ENCODE measurements around the gene FAM83C.
"Not testable (repeated sequence)": the region's sequence is repeated elsewhere in the genome, so short reads cannot be mapped to it uniquely, and the experiment has no call there.

FAM83C gene

DNA sequence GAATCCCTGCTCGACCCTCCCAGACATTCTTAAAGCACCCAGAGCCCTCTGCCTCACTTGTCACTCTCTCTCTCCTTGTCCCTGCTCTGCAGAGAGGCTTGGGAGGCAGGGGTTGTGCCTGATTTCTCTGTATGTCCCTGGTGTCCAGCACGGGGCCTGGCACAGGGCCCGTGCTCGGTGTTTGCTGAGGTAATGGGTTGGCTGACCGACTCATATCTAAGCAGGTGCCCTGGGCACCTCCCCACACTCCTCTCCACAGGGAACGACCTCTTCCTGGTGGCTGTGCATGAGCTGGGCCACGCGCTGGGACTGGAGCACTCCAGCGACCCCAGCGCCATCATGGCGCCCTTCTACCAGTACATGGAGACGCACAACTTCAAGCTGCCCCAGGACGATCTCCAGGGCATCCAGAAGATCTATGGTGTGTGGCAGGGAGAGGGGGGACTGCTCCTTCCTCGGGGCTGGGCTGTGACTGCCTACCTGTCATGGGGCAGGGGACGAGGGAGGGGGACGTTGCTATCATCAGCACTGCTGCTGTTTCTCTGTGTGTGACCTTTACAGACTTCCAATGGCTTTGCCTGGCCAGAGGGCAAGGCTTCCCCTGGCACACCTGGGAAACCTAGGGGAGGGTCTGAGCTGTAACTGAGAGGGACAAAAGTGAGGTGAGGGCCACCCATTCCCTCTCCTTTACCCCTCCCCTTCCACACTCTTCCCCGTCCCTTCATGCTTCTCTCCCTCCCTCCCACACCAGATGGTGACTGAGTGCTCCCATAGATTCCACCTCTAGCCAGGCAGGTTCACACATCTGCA, 28.5 kb downstream of the FAM83C start:
- no peak for DNase-seq (ENCODE audit: low read depth)

GRCh38 chr20:35262731-35263531, 29.3 kb downstream of the FAM83C start:
- DNase-seq (ENCODE audit: low read depth): not testable (repeated sequence)

- not testable (repeated sequence) for DNase-seq (ENCODE audit: low read depth)
Measured at GRCh38 chr20:35262321-35262720, 29.9 kb downstream of the FAM83C start.

- DNase-seq (ENCODE audit: low read depth): no peak
Measured at GRCh38 chr20:35260426-35260825, 31.8 kb downstream of the FAM83C start.

DNA sequence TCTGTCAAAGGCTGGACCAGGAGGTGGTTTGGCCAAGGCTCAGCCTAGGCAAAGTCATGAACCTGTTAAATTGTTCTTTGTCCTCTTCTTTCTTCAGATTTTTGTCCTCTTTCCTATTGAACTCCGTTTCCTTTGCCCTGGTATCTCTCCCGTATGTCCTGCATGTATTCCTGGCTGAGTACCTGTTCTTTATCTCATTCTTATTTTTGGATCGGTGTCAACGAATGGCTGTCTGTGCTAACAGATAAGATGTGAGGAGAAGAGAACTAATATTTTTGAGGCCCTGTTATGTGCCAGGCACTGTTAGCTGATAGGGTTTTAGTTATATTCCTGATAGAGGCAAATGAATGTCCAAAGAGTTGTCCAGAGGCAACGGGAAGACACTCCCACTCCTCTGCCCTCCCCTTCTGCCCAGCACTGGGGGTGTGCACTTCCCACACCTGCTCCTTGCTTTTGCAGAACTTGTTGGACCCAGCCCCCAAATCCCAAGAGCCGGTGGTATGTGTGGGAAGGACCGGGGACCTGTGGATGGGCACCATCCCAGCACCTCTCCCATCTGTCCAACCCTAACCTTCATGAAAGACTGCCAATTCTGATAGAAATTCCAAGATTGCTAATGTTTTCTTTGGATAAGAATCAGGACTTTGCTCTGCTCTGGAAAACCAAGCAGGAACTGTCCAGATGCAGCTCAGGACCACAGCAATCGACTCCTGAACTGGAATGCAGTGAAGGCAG, 34.9 kb downstream of the FAM83C start:
- no peak for DNase-seq (ENCODE audit: low read depth)

- no peak for DNase-seq (ENCODE audit: low read depth)
Measured at GRCh38 chr20:35254448-35254999, 37.7 kb downstream of the FAM83C start.

- no peak for DNase-seq (ENCODE audit: low read depth)
Measured at GRCh38 chr20:35253010-35253409, 39.2 kb downstream of the FAM83C start.

DNA sequence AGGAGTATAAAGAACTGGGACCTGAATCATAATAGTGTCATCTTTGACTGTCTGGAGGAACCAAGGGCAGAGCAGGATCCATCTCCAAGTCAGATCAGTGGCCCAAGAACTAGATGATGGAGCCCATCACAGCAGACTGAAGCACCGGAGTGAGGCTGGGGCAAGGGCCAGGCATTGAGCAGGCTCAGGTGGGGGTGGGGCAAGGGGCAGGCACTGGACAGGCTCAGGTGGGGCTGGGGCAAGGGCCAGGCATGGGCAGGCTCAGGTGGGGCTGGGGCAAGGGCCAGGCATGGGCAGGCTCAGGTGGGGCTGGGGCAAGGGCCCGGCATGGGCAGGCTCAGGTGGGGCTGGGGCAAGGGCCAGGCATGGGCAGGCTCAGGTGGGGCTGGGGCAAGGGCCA, 39.6 kb downstream of the FAM83C start:
- DNase-seq (ENCODE audit: low read depth): not testable (repeated sequence)

DNA sequence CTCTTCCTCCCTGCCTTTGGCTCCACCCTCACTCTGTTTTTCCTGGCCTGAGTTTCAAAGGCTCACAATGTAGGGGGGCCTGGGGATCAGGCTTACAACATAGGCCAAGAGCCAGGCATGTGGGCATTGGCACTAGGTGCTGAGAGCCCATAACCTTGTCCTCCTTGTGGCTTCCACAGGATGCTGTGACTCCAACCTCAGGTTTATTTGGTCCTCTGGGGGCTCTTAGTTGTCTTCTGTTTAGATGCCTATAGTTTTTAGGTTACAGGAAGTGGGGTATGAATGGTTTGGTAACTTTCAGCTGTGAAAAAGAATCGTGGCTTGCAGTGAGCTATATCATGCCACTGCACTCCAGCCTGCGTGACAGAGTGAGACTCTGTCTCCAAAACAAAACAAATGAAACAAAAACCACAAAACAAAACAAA, 40.2 kb downstream of the FAM83C start:
- DNase-seq (ENCODE audit: low read depth): no peak

DNA sequence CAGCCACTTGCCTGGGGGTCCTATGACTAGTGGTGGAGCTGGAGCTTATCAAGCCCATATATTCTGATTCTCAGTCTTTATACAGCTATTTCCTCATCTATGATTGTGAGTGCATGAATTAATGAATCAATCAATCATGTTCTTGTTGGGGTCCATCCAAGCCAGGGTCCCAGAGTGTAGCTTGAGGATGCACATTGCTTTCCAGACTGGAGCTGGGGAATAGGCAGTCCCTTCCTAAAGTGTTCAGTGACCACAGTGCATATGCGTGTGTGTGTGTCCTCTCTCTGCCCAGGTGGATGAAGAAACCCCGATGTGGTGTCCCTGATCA, 40.6 kb downstream of the FAM83C start:
- DNase-seq (ENCODE audit: low read depth): no peak

DNA sequence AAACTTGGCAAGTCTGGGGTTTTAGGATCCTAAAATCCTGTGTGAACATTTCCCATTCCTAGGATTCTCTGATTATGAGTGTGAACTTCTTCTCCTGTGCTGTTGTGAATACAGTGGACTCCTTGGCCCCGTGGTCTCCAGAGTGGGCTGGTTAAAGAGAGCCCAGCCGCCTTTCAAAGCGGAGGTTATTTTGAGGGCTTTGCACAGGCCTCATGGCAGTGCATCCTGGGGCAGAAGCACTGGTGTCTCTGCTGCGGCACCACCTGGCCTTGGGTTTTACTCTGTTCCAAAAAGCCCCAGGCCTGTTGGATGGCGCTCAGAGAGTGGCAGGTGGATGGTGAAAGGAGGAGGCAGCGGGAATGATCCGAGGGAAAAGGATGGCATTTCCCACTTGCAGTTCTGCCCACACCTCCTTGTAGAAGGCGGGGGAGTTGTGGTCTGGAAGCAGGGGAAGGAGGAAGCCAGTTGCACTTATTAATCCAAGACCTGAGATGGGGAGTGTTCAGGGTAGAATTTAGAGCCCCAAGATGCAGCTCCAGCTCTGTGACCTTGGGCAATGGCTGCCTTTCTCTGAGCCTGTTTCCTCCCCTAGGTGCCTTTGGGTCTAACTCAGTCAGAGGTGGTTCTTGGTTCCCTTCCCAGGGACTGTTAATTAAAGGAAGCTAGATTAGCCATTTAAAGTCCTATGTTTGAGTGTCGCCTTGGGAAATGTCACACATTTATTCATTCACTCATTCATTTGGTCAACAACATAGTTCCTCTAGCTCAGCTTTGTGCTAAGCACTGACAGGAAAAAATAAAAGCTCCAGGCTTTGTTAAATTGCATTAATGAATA, 43.4 kb downstream of the FAM83C start:
- no peak for DNase-seq (ENCODE audit: low read depth)

DNA sequence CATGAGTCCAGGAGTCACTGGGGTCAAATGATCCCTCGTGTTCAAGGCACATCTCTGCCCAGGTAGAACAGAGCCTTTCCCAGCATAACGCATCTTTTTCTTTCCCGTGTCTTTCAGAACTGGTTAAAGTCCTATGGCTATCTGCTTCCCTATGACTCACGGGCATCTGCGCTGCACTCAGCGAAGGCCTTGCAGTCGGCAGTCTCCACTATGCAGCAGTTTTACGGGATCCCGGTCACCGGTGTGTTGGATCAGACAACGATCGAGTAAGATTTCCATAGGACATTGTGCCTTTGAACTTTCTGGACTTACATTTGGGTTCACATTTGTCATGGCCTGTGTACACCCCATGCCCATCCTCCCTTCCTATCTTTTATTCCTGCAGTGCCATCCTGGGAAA, 45.5 kb downstream of the FAM83C start:
- no peak for DNase-seq (ENCODE audit: low read depth)

- no peak for DNase-seq (ENCODE audit: low read depth)
Measured at GRCh38 chr20:35243986-35244385, 48.2 kb downstream of the FAM83C start.

DNA sequence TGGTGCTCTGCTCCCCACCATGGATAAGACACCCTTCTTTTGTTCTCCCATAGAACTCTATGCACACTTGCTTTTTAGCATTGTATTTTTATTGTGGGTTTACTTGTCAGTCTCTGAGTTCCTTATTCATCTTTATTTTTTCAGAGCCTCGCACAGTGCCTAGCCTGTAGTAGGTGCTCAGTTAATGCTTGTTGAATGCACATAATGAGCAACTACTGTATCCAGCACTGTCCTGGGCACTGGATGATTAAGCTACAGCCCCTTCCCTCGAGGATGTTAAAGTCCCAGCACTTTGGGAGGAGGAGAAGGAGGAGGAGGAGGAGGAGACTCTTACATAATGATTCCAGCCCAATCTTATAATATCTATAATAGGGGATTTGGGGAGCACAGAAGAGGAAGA, 48.9 kb downstream of the FAM83C start:
- DNase-seq (ENCODE audit: low read depth): no peak

- DNase-seq (ENCODE audit: low read depth): no peak
Measured at GRCh38 chr20:35240811-35241293, 51.4 kb downstream of the FAM83C start.

DNA sequence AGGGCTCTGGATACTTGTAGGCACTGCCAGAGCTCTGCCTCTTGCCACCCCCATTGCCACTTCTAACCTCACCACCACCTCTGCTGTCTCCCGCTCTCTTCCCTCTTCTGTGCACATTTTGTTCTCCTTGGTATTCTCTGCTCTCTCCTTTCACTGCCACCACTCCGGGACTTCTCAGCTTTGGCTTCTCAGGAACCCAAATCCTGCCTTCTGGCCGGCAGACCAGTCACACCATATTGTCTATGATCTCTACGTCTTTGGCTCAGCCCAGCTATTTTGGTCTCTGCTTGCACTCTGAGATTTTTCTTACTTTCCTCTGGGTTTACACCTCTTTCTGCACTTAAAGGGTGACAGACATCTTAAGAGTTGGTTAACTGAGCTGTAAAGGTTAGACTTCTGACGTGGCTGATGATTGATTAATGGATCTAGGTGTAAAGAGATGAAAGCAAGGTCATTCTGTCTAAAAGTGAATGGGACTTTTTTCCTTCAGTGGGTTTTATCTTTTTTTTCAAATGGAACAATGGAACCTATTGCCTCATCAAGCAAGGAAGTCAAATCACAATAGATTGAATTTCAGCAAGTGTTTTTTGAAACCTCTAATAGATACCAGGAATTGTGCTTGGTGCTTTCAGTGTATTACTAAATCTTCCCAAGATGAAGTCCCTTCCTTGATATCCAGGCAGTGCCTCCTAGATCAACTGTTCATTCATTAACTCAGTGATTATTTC, 52.0 kb downstream of the FAM83C start:
- DNase-seq (ENCODE audit: low read depth): no peak

- no peak for DNase-seq (ENCODE audit: low read depth)
Measured at GRCh38 chr20:35238735-35239134, 53.5 kb downstream of the FAM83C start.

DNA sequence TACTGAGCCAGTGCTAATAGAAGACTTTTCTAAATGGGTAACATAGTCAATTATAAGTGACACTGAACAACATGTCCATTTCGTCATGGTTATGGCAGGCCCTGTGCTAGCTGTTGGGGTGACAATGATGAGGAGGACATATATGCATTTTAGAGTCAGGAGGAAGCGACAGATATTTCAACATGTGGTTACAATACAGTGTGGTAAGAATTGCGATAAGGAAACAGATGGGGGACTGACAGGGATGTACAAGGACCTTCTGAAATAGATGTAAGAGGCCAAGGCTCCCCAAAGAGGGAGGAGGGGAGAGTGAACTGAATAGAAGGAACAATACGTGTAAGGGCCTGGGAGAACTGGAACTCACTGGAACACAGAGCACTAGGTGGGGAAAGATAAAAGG, 54.1 kb downstream of the FAM83C start:
- no peak for DNase-seq (ENCODE audit: low read depth)

GRCh38 chr20:35237486-35237885, 54.7 kb downstream of the FAM83C start:
- DNase-seq (ENCODE audit: low read depth): no peak

DNA sequence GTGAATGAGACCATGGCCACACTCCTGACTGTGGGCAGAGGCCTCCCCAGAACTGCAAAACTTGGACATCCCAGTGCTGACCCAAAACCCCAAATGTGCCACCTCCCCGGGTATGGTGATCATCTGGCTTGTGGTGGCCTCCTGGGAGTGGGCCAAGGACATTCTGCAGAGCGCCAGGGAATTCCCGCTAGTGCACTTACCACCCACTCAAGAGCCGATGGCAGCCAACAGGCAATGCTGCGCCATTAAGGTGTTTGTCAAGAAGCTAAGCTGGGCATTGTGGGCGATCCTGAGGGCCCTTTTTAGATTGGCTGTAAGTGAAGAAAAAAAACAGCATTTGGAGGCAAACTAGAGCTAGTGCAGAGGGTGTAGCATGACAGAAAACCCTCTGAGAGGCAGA, 56.3 kb downstream of the FAM83C start:
- no peak for DNase-seq (ENCODE audit: low read depth)

Measured in stimulated activated CD8-positive, alpha-beta memory T cell treated with anti-CD3 and anti-CD28 coated beads, Interleukin-4, amount 100 ng/mL, for 24 hours (primary cell).